ENCODE data around the gene NELFCD. TPM values are rescaled to one million over a fixed set of nuclear protein-coding genes. Genes with fewer than 3 reads are reported as not detected.
A peak's percentile ranks its signal among the peaks of the same experiment; 100 is the strongest.

Gene NELFCD
- total RNA-seq, 1 experiment from 2014 or later, result 92.4 TPM

DNA sequence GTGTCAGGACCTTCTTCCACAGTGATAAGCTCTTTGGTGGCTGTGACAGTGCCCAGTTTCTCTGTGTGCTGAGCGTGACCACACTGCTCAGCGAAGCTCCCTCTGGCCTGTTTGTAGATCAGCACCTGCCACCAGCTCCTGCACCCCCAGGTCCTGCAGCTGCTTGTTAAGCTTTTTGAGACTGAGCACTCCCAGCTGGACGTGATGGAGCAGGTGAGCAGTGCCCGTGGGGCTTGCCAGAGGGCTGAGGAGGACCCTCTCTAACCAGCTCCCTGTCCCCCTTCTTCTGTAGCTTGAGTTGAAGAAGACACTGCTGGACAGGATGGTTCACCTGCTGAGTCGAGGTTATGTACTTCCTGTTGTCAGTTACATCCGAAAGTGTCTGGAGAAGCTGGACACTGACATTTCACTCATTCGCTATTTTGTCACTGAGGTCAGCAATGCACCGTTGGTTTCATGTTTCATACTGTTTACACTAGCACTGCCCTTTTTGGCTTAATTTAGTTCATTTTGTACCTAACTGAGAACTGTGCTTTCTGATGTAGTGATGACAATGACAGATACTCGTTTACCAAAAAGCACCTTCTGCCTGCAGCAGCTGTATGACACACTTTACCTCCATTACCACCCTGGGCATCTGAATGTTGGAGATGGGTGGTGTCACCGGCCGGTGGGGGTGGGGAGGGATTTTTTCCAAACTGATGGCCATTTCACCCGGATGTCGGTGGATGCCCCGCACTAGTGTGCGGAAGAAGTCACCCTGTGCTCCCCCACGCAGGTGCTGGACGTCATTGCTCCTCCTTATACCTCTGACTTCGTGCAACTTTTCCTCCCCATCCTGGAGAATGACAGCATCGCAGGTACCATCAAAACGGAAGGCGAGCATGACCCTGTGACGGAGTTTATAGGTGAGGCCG, 12.5 kb downstream of the NELFCD start:
- no peak for DNase-seq (ENCODE audit: low read depth)

DNA sequence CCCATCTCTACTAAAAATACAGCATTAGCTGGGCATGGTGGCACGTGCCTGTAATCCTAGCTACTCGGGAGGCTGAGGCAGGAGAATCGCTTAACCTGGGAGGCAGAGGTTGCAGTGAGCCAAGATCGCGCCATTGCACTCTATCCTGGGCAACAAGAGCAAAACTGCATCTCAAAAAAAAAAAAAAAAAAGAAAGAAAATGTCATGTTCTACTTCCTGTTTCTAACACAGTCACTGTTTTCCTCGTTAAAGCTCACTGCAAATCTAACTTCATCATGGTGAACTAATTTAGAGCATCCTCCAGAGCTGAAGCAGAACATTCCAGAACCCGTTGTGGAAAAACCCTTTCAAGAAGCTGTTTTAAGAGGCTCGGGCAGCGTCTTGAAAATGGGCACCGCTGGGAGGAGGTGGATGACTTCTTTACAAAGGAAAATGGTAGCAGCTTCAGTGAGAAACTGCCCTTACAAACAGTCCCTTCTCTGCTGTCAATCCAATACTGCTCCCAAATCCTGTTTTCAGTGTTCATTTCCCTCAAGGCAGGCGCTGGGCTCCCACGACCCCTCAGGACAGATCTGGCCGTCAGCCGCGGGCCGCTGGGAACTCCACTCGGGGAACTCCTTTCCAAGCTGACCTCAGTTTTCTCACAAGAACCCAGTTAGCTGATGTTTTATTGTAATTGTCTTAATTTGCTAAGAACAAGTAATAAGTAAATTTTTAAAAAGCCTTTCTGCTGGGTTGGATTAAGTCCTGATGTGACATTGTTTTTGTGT, 13.5 kb downstream of the NELFCD start:
- no peak for DNase-seq (ENCODE audit: low read depth)

DNA sequence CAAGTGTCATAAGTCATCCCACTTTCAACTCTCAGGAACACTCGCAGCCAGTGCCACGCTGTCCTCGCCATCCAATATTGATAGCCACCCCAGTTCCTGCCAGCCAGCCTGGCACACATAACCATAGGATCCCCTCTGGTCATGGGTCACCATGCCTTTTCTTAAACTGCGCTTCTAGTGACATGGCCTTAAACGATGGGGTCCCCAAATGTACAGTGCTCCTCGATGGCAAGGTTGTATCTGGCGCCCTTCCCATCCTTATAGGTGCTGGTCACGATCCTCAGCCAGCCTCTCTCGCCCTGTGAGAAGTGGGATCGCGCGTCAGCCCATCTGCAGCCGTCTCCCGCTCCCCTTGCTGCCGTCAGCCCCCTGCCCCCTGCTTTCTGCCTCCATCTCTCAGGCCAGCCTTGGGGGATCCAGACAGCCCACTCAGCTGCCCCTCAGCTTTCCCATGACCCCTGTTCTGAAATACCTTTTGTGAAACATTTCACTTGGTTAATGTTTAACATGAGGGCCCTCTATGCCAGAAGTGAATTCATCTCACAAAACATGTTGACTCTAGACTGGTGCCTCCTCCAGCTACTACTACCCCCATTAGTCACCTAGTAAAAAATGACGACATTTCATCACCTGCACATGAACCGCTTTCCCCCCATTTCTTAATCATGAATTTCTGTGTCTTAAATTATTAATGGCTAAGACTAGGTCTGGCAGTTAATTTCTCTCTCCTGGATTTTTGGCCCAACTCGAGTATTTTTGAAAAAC, 14.6 kb downstream of the NELFCD start:
- no peak for DNase-seq (ENCODE audit: low read depth)

DNA sequence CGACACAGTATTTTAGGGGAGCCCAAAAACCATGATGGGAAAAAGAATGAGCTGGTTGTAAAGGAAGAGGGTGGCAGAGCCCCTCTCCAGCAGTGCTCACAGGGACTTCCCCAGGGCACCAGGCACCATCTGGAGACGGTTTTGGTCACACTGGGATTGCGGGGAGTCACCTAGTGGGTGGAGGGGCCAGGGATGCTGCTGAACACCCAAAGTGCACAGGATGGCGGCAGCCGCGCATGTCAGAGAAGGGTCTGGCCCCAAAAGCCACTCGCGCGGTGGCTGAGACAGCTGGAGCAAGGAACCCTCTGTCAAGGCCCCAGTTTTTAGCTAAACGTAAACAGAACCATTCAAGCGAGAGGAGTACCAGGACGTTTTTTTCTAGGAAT, 15.2 kb downstream of the NELFCD start:
- DNase-seq (ENCODE audit: low read depth), result no peak

DNA sequence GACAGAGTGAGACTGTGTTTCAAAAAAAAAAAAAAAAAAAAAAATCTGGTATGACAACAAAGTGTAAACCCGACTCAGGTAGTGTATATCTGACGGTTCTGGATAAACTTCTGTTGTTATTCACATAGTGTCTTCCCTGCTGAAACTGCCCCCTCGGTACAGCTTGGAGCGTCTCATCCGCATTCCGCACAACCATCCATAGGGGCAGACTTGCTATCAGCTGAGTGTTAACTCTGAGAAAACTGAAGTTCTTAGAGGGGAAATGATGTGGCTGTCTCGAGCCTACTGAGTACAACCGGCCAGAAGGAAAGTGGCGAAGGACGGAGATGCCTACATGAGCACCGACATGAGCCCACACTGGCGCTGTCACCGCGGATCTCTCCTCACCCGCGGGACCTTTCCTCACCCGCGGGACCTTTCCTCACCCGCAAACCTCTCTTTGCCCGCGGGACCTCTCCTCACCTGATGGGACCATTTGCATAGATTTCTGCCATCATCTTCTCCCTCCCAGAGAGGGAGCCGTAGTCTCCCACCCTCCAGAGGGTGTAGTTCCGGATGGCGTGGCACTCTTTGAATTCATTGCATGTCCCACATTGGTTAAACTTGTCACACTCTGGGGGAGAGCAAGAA, 16.2 kb downstream of the NELFCD start:
- no peak for DNase-seq (ENCODE audit: low read depth)

DNA sequence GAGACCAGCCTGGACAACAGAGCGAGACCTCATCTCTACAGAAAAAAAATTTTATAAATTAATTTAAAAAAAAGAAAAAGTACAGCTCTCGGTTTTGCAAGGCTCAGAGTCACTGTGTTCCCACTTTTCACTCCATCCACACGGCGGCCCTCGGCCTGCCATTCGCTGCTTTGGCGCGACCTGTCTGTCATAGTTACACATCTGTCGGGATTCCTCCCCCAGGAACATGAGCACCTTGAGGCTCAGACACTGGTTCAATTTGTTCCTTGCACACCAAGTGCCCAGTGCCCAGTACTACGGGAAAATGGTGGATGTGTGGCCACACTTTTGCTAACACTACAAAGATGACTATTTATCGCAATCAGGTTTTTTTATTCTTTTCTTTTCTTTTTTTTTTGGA, 17.6 kb downstream of the NELFCD start:
- no peak for DNase-seq (ENCODE audit: low read depth)

DNA sequence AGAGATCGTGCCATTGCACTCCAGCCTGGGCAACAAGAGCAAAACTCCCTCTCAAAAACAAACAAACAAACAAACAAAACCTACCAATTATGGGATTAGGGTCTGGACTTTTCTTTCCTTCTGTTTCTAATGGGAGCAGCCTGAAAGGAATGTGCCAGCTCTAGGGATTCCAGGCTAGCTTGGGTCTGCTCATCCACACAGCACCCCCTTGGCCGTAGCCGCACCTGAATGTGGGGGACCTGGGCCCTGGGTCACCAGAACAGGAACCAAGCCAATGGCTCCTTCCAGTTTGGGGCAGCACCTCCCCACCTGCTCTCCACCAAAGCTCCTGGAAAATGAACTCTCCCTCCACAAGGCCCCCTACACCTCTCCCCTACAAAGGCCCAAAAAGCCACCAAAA, 19.3 kb downstream of the NELFCD start:
- DNase-seq (ENCODE audit: low read depth), result no peak

DNA sequence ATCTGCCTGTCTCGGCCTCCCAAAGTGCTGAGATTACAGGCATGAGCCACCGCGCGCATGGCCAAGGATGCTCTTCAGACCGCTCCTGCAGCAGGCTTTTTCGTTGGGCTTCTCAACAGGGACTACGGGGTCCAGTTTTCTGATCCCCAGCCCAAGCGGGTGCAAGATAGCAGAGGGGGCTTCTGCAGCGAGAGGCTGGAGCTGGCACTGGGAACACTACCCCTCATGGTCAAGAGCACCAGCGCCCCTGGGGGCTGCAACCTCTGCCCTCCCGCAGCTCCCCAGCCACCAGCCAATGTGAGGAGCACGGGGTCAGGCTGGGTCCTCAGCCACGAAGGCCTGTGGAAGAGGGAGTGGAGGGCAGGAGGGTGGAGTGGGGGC, 20.0 kb downstream of the NELFCD start:
- no peak for DNase-seq (ENCODE audit: low read depth)

DNA sequence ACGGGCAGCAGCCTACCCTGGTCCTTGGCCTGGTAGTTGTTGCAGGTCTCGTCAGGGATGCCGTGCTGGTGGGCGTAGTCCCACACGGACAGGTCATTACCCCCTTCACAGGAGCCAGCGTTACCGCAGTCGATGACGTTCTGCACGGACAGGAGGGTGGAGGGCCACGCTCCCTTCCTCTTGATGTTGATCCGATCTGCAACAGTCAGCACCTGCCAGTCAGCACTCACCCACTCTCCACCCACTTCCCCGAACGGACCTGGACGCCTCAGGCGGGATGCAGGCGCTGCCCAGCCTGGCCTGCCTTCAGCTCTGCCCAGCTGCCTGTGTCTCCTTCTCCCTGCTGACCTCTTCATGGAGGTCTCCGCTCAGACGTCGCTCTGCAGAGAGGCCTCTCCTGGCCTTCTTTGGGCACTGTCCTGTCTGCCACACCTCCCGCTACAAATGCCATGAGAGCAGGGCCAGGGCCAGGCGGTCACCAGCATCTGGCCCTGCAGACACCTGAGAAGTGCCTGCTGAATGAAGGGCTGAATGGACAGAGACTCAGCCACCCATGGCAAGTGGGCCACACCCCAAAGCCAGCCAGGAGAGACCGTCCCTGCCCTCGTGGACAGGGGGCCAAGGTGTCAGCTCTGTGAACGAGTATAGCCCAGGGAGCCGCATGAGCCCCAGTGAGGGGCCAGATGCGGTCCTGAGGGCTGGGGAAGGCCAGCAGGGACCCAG, 20.6 kb downstream of the NELFCD start:
- no peak for DNase-seq (ENCODE audit: low read depth)

DNA sequence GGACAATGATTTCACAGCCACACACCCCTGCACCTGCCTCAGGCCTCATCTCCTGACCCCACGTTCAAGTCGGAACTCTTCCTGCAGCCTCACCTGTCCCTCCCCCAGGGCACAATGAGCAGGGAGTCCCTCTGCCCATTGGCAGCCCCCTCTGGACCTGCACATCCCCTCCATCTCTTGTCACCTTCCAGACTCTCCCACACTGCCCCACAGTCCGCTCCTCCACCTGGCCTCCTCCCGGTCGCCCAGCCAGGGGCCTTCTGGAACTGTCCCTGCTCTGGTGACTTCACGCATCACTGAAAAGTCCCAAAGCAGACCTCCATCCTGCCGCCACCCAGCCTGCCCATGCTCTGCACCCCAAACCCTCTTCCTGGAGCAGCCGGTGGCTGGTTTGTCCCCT, 21.3 kb downstream of the NELFCD start:
- no peak for DNase-seq (ENCODE audit: low read depth)

DNA sequence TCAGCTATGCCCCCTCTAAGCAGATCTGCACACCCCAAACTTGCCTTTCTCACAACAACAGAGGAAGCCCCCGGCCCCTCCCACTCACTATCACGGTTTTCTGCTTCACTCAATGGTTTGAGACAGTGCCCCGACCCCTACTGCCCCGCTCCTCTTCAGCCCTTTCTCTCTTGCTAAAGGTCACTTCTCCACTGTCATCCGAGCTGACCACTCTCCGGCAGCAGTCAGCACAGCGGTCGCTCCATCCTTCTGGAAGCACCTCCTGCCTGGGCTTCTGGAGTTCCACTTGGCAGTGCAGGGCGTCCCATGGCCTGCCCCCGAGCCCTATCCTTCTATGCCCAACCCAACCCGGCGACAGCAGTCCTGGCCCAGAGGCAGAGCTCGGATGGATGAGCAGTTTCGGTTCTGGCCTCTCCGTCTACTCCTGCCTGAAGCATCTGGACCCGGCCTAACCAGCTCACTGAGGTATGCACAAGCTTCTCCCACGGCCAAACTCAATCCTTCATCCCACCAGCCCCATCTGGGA, 21.9 kb downstream of the NELFCD start:
- no peak for DNase-seq (ENCODE audit: low read depth)

DNA sequence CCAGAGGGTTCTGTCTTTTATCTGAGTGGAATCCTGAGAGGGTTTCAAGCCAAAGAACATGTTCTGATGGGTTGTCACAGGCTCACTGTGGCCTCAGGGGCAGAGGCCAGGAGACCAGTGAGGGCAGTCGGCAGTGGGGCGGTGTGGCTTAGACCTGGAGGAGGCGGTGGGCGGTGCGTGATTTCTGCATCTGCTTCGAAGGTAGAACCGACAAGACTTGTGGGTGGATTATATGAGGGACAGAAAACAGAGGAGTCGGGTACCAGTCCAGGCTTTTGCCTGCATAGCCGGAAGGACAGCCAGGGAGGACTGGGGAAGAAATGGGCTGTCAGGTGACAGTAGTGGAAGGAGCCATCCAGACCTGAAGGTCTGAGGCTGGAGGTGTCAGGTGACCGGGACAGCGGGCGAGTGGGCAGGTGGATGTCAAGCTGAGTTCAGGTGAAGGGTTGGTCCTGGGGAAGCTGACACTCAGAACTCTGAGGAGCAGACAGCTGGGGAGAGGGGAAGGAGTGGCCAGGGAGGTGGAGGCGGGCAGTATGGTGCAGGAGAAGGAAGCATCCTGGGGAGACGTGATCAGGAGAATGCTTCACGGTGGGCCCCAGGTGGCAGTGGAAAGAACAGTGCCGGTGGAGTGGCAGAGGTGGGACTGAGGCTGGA, 22.9 kb downstream of the NELFCD start:
- DNase-seq (ENCODE audit: low read depth), result no peak

DNA sequence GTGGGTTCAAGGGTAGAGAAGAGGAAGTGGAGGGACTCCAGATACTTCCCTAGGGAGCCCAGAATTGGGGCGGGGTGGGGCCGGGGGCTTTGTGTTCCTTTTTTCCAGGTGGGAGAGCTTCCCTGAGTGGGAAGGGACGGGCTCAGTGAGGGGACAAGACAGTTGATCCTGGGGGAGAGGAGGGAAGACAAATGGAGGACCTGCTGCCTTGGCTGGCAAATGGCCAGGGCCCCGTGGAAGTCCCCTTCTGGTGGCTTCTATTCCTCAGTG, 23.4 kb downstream of the NELFCD start:
- no peak for DNase-seq (ENCODE audit: low read depth)

DNA sequence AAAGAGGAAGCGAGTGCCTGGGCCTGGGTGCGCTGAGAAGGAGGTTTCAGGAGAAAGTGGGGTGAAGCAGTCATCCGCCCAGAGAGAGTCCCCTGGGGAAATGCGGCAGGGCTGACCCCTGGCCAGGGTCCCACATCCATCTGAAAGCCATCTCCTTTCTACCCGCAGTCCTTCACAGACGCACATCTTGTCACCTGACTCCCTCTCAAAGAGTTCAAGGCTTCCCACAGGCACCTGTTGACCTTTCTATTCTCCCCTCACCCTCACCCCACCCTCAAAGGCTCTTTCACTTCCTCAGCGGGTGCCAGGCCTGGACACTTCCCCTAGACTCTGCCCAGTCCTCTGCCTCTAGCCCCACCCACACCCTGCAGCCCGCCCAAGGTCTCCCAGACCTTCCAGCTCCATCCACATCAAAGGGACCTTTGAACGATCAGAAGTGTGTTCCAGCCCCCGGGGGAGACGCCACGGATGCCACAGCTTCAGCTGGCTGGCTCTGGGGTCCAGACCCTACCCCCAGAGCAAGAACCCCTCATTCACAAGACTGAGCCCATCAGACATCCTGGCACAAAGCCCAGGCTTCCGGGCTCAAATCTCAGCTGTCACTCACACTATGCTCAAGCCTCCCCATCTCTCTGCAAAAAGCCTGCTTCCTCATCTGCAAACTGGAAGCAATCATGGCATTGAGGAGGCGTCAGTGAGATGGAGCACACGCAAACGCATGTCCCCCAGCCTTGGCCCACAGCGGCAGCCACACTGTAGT, 23.9 kb downstream of the NELFCD start:
- DNase-seq (ENCODE audit: low read depth), result no peak

DNA sequence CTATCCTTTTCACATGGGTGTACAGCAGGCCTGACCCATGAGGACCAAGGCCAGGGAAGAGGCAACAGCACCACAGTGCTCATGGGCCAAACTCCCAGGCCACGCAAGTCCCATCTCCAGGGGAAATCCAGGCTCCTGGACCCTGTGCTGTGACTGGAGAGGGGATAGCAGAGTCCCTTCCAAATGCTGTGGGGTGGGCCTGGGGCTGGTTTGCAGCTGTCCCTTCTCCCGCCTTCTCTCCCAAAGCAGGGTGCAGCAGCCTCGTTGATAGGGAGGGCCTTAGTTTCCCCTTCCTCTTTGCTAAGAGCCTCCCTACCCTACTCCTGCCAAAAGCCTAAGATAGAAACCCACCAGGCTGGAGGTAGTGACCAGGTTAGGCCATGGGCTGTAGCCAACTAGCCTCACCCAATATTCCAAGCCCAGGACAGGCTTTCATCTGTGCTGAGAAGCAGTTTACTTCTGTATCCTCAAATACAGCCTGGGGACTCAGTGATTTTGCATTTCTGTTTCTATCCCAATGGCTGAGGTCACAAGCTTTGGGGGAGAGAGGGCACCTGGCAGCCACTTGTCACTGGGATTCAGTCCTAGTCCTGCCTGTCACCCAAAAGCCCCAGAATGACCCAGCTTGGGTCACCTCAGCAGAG, 24.6 kb downstream of the NELFCD start:
- no peak for DNase-seq (ENCODE audit: low read depth)

DNA sequence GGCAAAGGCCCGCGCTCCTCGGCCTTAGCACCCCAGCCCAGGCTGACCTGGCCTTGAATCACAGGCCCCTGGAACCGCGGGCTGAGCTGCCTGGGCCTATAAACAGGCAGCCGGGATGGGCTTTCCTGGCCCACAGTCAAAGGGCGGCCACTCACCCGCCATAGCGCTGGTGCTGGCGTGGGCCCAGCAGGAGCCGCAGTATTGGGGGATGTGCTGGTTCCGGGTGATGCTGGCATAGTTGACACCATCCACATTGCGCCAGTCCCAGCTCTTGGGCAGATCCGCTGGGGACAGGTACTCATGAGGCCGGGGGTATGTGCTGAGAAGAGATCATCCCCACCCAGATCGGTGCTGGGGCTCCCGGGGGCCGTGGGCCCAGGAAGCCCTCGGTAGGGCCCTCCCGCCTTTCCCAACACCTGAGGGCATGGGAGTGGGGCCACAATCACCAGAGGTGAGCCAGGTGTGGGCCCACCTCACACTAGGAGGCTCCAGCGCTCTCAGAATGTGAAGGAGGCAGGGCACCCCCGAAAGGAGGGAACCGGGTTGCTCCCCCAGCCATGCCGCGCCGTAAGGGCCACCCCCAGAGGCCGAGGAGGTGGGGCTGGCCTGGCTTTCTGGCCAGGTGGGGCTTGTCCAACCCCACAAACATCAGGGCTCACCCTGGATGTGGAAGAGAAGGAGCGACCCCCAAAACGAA, 25.3 kb downstream of the NELFCD start:
- peak; percentile 14 for DNase-seq (ENCODE audit: low read depth)

DNA sequence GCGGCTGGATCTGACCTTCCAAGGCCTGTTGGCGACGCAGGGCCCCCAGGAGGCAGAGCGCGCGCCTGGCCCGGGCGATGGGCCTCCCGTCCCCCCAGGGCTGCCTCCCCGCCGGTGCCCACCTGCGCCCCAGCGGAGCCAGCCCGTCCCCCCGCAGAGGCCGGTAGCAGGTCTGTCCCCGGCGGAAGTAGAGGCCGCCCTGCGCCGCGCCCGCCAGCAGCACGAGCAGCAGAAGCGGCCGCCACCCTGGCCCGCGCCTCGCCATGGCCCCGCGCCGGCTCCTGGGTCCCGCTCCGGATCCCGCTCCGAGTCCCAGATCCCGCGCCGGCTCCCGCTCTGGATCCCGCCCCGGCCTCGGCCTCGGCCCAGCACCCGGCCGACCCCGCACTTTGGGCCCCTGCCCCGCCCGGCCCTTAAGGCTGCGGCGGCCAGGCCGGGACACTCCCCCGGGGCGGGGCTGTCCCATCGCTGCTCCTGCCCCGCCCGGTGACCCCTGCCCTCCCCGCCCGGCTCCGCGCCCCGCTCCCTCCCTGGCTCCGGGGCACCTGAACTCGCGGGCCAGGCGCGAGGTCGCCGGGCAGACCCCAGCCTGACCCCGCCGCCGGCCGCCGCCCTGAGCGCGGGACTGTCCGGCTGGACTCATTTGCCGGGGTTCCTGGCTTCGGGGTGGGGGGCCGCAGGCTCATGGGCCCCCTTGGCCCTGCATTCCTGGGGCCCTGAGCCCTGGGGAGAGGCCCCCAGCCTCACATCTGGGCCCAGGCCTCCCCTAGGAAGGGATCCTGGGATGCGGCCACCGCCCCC, 26.0 kb downstream of the NELFCD start, which contains the start of gene CTSZ:
Gene CTSZ, minus strand, starts transcription at position 391 of the 801 bp plus-strand sequence. Its CDS starts 126 bp downstream, at position 265.
- DNase-seq (ENCODE audit: low read depth), result peak; percentile 6

Measured in HT1080 (cell line).